Keratinocyte (primary cell): ENCODE results near the gene TLX2.

Experiments
- EZH2 ChIP-seq: IDR thresholded peaks from one replicate; pipeline ENCODE4 v1.6.1; 2012; ENCODE audit warnings: inconsistent platforms, mild to moderate bottlenecking, low read length, moderate library complexity
- TF ChIP-seq, protein P1 (sequence below), 3 experiments: IDR thresholded peaks in 1 of 3; conservative IDR thresholded peaks in 1 of 3; optimal IDR thresholded peaks in 1 of 3; 2 replicates in 2 of 3; 3 replicates in 1 of 3; pipeline versions ENCODE3 to v1.5.1; 2011; ENCODE audit warnings: low read length in 3 of 3, mild to moderate bottlenecking in 3 of 3, moderate library complexity in 2 of 3, control low read depth in 1 of 3, inconsistent platforms in 1 of 3; ENCODE audit not compliant: insufficient read depth in 2 of 3; ENCODE audit errors: extremely low read depth in 1 of 3

DNA sequence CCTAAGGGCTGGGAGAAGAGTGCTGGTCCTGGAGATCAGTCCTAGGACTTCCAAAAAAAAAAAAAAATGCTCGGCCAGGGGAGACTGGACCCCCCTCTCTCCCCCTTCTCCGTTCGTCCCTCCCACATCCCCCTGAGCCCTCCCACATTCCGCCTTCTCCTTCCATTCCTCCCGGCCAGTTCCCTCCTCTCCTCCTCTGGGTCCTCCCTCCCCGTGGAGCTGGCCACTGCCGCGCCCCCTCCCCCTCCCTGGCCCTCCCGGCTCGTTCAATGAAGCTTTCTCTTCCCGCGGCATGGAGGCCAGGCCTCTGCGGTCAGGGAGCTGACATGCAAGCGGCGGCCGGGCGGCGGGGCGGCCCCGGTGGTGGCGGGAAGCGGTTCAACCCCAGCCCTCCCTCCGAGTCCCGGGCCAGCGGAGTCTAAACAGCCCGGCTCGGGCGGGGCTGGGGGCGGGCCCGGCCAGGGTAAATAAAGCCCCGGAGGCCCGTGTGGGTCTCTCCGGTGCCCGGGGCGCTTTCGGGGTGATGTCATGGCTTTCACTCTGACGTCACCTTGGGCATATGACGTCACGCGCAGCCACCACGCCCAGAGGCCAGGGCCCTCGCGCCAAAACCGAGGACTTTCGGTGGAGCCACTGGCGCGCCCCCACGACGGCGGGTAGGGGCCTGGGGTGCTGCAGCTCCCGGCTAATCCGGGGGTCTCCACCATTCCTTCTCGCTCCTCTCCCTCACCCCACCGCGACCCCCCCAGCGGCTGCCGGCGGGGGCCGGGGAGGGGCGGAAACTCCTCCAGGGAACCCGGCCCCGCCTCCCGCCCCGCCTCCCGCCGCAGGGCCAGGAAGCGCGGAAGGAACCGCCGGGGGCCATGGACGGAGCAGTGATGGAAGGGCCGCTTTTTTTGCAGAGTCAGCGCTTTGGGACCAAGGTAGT, 39.9 kb downstream of the TLX2 start, which contains the start of the genes DOK1 and LOXL3:
- TF ChIP-seq, protein P1, sequence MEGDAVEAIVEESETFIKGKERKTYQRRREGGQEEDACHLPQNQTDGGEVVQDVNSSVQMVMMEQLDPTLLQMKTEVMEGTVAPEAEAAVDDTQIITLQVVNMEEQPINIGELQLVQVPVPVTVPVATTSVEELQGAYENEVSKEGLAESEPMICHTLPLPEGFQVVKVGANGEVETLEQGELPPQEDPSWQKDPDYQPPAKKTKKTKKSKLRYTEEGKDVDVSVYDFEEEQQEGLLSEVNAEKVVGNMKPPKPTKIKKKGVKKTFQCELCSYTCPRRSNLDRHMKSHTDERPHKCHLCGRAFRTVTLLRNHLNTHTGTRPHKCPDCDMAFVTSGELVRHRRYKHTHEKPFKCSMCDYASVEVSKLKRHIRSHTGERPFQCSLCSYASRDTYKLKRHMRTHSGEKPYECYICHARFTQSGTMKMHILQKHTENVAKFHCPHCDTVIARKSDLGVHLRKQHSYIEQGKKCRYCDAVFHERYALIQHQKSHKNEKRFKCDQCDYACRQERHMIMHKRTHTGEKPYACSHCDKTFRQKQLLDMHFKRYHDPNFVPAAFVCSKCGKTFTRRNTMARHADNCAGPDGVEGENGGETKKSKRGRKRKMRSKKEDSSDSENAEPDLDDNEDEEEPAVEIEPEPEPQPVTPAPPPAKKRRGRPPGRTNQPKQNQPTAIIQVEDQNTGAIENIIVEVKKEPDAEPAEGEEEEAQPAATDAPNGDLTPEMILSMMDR (optimal IDR thresholded peaks at IDR 0.05 in 1 of 3, IDR thresholded peaks at IDR 0.05 in 1 of 3, conservative IDR thresholded peaks at IDR 0.05 in 1 of 3; ENCODE audit: extremely low read depth in 1 of 3, insufficient read depth in 2 of 3, low read length in 3 of 3), result no peak
- TF ChIP-seq EZH2, result no peak
